Stimulated activated CD8-positive, alpha-beta memory T cell treated with anti-CD3 and anti-CD28 coated beads, Interleukin-12 subunit alpha, Interleukin-12 subunit beta, amount 100 ng/mL, for 24 hours (primary cell): ENCODE data around the gene FAM177B.
"Not testable (repeated sequence)": the region's sequence is repeated elsewhere in the genome, so short reads cannot be mapped to it uniquely, and the experiment has no call there.

Experiments
- DNase-seq: peaks from one replicate; pipeline ENCODE4 v3.0.0-alpha.2; 2020; ENCODE audit errors: extremely low read depth

Gene FAM177B

DNA sequence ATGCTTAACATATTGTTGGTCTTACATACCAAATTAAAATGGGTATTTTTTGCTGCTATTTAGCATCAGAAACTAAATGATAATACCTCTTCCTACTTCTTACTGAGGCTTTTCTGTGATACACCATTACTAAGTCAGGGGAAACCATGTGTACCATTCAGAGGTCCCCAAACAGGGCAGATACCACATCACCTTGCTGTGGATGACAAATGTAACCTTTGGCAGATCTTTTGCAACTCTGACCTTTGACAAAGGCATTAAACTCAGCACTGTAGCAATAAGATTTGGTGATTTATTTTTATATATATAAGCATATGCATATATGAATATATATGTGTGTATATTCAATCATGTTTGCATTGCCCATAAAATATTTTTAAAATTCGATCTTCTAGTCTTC is 2.9 kb downstream of the FAM177B start:
- no peak for DNase-seq

DNA sequence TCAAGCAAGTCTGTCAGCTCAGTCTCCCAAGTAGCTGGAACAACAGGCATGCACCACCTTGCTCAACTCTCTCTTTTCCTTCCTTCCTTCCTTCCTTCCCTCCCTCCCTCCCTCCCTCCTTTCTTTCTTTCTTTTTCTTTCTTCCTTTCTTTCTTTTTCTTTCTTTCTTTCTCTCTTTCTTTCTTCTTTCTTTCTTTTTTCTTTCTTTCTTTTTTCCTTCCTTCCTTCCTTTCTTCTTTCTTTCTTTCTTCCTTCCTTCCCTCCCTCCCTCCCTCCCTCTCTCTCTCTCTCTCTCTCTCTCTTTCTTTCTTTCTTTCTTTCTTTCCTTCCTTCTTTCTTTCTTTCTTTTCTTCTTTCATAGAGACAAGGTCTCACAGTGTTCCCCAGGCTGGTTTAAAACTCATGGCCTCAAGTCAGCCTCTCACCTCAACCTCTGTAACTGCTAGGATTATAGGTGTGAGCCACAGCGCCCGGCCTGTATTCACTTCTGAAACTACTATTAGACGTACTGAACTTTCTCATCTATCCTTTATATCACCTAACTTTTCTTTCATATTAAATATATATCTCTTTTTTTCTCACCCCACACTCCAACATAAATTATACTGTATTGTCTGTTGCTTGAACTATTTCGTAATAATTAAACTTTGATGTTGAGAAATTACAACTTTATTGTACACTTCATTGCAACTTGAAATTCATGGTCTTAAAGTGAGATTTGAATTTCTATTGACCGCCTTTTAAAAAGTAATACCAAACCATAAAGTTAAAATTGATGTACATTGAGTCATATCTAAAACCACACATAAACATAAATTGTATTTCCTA is 4.8 kb downstream of the FAM177B start:
- DNase-seq, result not testable (repeated sequence)

DNA sequence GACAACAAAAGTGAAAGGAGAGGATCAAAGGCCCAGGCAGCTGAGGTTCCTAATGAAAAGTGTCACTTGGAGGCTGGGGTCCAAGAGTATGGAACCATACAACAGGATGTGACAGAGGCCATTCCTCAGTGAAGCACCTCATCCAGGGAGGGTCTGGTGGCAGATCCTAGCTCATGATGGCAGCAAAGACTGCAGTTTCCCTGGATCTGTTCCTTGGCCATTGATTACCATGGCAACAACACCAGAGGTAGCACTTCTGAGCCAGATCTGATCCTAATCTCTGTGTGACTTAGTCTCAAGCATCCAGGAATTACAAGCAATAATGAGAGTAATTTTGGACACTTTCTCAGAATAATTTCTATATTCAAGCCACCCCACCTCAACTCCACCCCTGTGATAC is 12.9 kb downstream of the FAM177B start:
- no peak for DNase-seq

DNA sequence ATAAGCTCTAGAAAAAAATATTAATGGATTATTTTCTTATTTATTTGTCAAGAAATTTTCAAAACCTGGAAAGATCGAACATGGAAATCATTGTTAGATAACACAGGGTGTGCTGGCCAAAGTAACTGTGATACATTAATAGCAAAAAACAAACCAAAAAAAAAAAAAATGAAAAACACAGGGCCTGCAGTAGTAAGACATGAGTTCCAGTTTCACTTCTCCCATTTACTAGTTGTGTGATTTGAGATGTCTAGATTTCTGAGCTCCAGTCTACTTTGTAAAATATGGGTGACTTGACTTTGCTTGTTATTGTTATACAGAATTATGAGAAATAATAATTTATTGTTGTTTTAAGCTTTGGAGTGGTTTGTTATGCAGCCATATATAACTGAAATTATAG is 13.6 kb downstream of the FAM177B start:
- DNase-seq, result no peak

DNA sequence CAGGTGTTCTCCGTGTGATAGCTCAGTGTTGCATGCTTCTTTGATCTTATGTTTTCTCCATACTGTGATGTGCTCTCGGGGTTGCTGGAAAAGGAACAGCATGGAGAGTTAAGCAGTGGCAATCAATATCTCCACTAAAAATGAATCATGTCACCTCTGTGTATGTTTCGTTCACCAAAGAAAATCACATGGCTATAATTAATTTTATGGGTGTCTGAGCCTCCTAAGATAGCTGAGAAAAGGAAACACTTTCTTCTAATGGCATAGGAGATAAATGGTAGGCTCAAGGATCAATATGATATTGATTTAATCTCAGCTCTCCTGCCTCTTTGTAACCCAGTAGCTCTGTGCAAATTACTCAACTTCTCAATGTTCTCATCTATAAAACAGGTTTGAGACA is 14.3 kb downstream of the FAM177B start:
- no peak for DNase-seq

DNA sequence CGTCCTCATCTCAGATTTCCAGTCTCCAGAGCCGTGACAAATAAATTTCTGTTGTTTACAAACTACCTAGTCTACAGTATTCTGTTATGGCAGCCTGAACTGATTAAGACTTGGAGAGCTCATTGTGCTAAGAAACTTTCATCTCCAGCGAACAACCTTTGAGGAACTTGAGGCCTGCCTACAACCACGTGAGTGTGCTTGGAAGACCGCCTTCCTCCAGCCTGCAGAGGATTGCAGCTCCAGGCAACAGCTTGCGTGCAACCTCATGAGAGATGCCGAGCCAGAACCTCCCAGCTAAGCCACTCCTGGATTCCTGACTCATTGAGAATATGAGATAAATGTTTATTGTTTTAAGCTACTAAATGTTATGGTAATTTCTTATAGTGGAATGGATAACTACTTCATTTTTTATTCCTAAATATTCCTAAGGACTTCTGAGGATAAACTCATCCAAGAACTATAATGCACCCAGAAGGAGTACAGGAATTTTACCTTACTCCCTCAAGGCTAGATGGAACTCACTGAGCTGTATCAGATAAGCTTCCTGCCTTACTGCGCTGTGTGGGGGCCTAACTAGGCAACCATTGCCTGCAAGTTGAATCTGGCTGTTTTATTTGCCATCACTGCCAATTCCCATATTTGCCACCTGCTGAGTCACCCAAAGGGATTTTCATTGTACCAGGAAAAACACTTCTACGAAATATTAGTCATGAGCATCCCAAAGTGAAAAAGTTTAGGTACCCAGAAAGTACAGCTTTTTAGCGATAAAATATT is 17.6 kb downstream of the FAM177B start:
- DNase-seq, result no peak

DNA sequence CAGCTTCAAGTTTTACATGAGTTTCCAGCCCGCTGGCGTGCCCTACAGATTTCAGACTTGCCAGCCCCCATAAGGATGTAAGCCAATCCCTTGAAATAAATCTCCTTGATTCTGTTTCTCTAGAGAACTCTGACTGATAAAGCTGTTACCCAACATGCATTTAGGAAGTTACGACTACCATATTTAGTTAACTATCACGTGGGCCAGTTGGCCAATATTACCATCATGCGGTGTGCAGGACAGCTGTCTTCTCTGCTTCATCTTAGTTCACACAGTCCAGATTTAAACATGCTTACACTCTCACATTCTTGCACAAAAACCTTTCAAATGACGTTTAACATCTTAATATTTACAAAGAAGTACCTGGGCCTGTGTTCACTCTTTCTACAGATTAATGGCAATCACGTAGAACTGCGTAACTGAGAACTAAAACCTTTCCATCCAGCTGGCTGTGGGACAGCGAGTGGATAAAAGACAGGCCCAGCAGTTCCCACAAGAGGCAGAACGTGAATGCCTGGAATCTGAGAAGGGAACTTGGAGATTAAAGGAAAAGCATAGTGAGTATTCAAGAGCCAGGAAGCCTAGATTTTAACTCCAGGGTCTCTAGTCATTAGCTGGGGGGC is 20.8 kb downstream of the FAM177B start:
- no peak for DNase-seq

DNA sequence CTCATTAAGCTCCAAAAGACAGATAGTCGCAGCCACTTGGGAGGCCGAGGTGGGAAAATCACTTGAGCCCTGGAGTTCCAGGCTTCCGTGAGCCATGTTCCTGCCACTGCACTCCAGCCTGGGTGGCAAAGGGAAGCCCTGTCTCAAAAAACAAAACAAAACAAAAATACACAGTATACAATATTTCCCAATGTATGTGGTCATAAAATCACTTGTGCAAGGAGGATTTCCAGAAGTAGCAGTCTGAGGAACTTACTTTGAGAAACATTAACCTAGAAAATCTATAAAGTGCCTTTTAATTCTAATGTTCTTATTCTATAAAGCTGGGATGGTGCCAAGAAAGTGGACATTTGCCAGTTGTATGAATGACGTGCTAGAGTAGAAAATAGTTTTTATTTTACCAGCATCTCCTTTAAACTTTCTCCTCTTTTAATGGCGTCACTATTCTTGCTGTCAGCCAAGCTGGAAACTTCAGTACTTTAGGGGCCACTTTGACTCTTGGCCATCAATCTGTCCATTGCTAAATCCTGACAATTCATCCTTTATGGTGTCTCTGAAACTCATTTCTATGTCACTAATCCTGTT is 22.5 kb downstream of the FAM177B start:
- DNase-seq, result no peak

DNA sequence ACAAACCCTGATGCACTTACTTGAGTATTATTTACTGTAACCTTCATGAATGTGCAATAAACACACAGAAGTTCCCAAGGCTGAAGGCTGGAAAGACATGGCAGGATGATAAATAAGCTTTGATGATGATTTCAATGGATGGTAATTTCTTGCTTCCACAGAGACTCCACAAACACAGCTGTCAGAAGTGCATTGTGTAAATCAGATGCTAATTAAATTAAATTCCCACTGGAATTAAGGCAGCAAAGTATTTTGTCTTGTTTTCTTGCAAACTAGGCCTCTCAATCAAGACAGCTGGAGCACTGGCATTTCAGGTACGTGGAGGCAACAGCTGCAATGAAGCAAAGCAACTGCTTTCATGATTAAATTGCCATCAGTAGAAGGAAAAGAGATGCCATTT is 24.1 kb downstream of the FAM177B start:
- DNase-seq, result no peak

DNA sequence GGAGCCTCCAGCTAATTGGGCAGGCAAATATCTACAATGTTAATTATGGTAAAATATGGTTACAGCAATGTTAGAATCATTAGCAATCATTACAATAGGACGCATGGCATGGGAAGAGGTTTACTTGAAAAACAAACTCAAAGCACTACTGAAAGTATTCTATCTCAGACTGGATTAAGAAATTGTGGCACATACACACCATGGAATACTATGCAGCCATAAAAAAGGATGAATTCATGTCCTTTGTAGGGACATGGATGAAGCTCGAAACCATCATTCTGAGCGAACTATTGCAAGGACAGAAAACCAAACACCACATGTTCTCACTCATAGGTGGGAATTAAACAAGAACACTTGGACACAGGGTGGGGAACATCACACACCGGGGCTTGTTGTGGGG is 25.2 kb downstream of the FAM177B start:
- DNase-seq, result not testable (repeated sequence)

DNA sequence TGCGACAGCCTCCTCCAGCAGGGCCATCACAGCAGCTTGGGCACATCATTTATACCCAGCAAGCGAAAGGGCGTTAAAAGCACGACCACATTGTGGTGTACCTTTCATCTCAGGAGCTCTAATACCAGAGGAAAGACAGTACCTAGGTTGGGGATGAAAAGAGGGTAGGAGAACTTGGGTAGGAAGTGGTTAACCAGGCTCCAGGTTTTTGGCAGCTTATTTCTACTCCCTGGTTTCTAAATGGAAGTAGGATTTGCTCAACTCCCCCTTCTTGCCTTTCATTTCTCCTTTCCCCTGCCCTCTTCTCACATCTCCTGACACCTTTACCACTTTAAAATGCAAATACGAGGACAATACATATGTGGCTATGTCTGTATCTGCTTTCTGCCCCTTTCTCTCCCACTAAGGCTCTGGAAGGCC is 30.2 kb downstream of the FAM177B start:
- DNase-seq, result no peak

DNA sequence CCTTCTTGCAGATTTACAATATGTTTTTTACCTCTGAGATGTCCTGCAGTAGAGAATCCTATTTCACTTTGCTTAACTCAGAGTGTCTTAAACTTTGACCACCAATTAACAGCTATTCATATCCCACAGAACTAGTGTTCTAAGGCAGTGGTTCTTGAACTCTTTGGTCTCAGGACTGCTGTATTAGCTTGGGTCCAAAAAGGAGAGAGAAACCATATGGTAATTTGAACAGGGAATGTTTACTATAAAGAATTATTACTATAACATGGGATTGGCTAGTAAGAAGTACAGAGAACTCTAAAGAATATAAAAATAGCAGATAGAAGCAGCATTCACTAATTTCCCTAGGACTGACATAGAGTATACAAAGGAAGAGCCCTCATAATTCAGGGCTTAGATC is 31.6 kb downstream of the FAM177B start:
- no peak for DNase-seq

DNA sequence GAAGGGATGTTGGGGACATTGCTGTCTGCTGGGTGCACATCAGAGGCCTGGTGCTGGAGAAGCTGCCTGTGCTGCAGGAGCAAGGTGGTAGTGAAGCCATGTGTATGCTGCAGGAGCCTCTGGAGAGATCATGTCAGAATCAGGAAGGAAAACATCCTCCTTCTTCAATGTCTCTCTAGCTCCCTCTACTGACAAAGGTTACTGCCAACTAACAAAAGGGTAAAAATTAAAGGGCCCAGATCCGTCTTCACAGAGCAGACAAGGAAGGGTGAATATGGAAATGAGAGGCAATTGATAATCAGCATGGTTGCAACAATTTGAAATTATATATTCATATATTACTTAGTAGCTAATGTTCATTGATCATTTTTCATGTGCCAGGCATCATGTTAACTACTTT is 32.2 kb downstream of the FAM177B start:
- DNase-seq, result no peak

DNA sequence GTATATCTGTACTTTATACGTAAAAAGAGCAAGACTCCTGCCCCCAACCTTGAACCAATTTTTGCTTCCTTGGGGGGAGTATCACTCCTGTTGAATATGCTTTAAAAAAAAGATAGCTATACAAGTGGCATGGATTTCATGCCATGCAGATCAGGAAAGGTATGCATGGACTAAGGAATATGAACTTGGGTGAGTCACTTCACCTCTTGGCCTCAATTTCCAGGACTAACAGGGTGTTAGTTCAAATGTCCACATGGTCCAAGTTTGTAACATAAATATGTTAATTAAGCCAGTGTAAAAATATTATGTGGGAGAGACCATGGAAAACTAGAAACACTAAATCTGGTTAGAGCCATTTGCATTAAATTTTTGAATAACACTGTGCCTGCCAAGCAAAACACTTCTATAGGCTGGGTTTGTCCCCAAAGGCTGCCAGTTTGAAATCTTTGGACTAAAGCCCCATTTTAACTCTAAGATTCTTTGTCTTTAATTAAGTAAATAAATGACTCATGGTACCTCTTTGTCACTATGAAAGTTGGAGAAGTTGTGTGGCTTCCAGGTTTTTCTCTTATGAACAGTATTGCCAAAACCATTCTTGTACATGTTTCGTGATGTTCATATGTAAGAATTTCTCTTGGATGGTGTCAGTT is 33.1 kb downstream of the FAM177B start:
- no peak for DNase-seq

DNA sequence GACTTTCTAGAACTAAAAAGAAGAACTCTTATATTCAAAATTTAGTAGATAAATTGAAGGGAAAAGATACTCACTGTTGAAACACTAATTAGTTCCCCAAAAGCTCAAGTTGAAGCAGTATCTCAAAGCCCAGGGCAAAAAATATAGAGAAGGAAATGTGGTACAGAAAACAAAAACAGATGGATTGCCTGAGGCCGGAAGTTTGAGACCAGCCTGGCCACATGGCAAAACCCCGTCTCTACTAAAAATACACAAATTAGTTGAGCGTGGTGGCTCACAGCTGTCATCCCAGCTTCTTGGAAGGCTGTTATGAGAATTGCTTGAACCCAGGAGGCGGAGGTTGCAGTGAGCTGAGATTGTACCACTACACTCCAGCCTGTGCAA is 36.0 kb downstream of the FAM177B start:
- DNase-seq, result no peak

DNA sequence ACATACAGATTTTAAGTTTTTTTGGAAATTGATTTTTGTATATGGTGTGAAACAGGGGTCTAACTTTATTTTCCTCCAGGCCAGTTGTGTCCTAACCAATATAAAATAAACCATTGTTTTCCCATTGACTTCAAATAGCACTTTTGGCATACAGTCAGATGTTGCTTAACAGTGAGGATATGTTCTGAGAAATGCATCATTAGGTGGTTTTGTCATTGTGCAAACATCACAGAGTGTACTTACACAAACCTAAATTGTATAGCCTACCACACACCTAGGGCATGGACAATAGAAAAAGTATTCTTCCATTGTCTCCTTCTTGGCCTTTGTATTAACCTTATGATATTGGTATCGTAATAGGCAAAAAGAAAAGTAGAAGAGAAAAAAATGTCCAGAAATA is 40.5 kb downstream of the FAM177B start:
- no peak for DNase-seq

DNA sequence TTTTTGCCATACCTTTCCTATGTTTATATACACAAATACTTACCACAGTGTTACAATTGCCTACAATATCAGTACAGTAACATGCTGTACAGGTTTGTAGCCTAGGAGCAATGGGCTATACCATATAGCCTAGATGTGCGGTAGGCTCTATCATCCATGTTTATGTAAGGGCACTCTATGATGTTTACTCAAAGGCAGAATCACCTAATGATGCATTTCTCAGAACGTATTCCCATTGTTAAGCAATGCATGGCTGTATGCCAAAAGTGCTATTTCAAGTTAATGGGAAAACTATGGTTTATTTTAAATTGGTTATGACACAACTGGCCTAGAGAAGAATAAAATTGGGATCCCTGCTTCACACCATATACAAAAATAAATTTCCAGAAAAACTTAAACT is 41.0 kb downstream of the FAM177B start:
- no peak for DNase-seq

DNA sequence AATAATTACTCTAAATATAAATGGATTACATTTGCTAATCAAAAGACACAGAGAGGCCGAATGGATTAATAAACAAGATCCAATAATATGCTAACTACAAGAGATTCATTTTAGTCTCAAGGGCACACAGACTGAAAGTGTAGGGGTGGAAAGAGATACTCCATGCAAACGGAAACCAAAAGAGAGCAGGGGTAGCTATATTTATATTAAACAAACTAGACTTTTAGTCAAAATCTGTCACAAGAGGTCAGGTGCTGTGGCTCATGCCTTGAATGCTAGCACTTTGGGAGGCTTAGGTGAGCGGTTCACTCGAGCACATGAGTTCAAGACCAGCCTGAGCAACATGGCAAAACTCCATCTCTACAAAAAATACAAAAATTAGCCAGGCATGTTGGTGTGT is 44.2 kb downstream of the FAM177B start:
- no peak for DNase-seq

DNA sequence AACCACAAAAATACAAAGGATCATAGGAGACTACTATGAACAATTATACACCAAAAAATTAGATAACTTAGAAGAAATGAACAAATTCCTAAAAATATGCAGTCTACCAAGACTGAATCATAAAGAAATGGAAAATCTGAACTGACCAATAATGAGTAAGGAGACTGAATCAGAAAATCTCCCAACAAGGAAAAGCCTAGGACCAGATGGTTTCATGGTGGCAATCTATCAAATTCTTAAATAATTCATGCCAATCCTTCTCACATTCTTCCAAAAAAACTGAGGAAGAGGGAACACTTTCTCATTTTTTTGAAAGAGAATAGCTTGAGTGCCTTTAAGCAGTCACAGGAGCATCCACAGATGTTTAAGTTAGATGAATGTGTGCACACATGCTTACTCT is 46.0 kb downstream of the FAM177B start:
- DNase-seq, result no peak

DNA sequence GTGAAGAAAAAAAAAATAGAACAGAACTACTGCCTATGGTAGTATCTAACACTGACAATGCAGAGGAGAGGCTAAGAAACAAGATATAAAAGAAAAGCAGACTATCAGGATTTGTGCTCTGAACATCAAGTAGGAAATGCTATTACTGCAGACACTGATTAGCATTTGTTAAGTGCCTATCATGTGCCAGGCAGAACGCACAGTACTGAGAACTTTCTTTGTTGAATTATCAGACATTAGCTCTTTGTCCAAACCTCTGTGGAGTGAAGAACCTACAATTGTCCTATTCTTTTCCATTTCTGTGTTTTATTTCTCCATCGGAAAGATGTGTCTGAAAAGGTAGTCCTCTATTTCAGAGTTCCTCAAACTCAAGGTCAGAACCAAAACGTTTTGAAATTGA is 47.4 kb downstream of the FAM177B start:
- no peak for DNase-seq

DNA sequence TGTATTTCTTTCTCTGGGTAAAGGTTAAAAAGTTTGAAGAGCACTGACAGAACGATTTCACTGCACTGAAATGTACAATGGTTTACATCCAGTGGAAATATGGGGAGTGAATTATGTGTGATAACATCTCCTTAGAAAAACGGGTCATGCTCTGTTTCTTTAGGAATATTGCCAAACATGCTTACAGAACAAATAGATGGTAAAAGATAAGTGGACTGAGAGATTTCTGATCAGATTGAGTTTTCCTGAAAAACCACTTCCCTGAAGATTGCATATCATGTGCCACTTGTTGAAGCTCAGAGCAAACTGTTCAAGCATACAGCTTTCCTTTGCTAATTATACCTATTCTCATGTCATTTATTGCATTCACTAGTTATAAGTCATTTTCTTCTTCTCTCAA is 47.9 kb downstream of the FAM177B start:
- no peak for DNase-seq

DNA sequence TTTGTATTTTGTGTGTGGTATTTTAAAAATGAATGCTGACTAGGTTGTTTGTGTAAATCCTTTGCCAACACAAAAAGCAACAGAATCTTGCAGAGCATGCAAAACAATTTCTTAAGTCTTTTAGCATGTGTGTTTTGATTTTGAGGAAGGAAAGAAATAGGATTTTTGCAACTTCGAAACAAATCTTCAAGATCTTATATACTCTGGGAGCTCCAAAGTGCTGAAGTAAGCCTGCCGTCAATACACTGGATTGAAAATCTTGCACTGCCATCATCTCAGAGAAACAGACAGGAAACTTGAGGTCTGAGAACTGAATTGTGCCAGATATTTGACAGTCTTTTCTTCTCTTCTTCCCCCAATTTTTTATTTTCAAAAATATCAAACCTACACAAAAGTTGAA is 48.5 kb downstream of the FAM177B start:
- no peak for DNase-seq
